Glutamatergic neuron (in vitro differentiated cells): ENCODE measurements around the gene ST3GAL6. TPM values are rescaled to one million over a fixed set of nuclear protein-coding genes. Genes with fewer than 3 reads are reported as not detected.

Experiments
- DNase-seq: peaks from one replicate; pipeline ENCODE4 v3.0.0; 2022
- H3K27ac Mint-ChIP-seq: one replicate; pipeline ENCODE4 v1.8.0; 2020; ENCODE audit warnings: mild to moderate bottlenecking, mixed read lengths, inconsistent platforms; ENCODE audit not compliant: unreplicated experiment
- H3K27me3 Mint-ChIP-seq: one replicate; pipeline ENCODE4 v1.8.0; 2020; ENCODE audit warnings: mild to moderate bottlenecking, moderate library complexity, mixed read lengths, inconsistent platforms; ENCODE audit not compliant: unreplicated experiment
- H3K36me3 Mint-ChIP-seq: one replicate; pipeline ENCODE4 v1.8.0; 2020; ENCODE audit warnings: mild to moderate bottlenecking, mixed read lengths, inconsistent platforms; ENCODE audit not compliant: unreplicated experiment
- H3K4me1 Mint-ChIP-seq: one replicate; pipeline ENCODE4 v1.8.0; 2020; ENCODE audit warnings: mild to moderate bottlenecking, low read depth, mixed read lengths, inconsistent platforms; ENCODE audit not compliant: unreplicated experiment
- H3K4me3 Mint-ChIP-seq: one replicate; pipeline ENCODE4 v1.8.0; 2020; ENCODE audit warnings: mild to moderate bottlenecking, mixed read lengths, inconsistent platforms; ENCODE audit not compliant: unreplicated experiment
- H3K9me3 Mint-ChIP-seq: one replicate; pipeline ENCODE4 v1.8.0; 2020; ENCODE audit warnings: mild to moderate bottlenecking, moderate library complexity, mixed read lengths, inconsistent platforms; ENCODE audit not compliant: unreplicated experiment
- total RNA-seq: library from RNA; stranded (reverse); fragmentation: NEBNext Ultra II Directional; extraction: Animal tissue kit (Norgen Biotek cat#: 25700); gene quantifications from one replicate; pipeline ENCODE4 v1.2.1, GENCODE V29; 2021; ENCODE audit not compliant: unreplicated experiment
- TF ChIP-seq, protein P1 (sequence below): fragments of 200-600 bp; sonication (generic); IDR thresholded peaks from one replicate; pipeline ENCODE4 v1.5.0; 2021; ENCODE audit not compliant: partially characterized antibody, unreplicated experiment

The ST3GAL6 gene
- total RNA-seq, 1 donor from 2014 or later: 52.9 TPM

DNA sequence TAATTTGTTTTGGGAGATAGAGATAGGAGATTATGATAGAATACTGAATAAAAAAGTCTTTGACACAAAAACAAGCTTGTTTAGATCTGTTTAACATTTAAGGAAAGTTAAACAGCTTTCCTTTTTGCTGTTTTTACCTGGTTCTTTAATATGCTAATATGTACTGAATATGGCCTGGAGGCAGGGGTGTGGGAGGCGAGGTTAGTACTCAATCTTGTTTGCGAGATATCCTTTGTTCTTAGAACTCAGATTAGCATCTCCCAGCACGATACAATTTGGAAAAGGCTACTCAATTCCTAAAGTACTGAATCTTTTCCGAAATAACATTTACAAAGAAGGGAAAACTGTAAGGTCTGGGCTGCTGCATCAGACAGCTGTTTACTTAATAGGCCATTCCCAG lies 40.8 kb upstream of the ST3GAL6 start:
- H3K9me3 Mint-ChIP-seq: no peaks in the 10 kb centered on the region
- no peak overlapping the region for H3K27ac Mint-ChIP-seq

DNA sequence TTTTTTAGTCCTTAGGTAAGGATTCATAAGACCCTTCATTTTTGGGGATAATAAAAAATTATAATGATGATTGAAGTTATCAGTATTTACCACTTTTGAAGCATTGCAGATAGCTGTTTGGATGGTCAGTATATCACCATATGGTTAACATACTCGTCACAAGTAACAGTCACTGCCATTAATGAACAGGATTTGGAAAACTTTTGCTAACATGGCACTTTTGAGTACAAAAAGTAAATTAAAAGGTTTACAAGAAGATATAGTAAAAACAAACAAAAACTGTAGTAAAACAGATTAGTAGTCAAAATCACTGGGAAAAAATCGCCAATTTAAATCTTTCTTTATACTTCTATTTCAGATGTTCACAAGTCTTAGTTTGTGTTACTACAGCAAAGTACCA lies 37.8 kb upstream of the ST3GAL6 start:
- H3K36me3 Mint-ChIP-seq: no peaks in the 10 kb centered on the region
- H3K27me3 Mint-ChIP-seq: no peaks in the 10 kb centered on the region
- H3K4me3 Mint-ChIP-seq: no peak overlapping the region
- no peak for DNase-seq
- no peak overlapping the region for H3K27ac Mint-ChIP-seq
- no peaks in the 10 kb centered on the region for H3K9me3 Mint-ChIP-seq
- TF ChIP-seq, protein P1, sequence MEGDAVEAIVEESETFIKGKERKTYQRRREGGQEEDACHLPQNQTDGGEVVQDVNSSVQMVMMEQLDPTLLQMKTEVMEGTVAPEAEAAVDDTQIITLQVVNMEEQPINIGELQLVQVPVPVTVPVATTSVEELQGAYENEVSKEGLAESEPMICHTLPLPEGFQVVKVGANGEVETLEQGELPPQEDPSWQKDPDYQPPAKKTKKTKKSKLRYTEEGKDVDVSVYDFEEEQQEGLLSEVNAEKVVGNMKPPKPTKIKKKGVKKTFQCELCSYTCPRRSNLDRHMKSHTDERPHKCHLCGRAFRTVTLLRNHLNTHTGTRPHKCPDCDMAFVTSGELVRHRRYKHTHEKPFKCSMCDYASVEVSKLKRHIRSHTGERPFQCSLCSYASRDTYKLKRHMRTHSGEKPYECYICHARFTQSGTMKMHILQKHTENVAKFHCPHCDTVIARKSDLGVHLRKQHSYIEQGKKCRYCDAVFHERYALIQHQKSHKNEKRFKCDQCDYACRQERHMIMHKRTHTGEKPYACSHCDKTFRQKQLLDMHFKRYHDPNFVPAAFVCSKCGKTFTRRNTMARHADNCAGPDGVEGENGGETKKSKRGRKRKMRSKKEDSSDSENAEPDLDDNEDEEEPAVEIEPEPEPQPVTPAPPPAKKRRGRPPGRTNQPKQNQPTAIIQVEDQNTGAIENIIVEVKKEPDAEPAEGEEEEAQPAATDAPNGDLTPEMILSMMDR: no peak
- peaks cover 2% of the 10 kb centered on the region for H3K4me1 Mint-ChIP-seq

More for the DNA sequence above, 40.8 kb upstream of the ST3GAL6 start:
- Mint-ChIP-seq H3K4me3 (no peak overlapping the region), H3K4me1 (peaks cover 2% of the 10 kb centered on the region), H3K27me3 (no peaks in the 10 kb centered on the region), H3K36me3 (no peaks in the 10 kb centered on the region)
- no peak for DNase-seq
- TF ChIP-seq, protein P1: no peak

DNA sequence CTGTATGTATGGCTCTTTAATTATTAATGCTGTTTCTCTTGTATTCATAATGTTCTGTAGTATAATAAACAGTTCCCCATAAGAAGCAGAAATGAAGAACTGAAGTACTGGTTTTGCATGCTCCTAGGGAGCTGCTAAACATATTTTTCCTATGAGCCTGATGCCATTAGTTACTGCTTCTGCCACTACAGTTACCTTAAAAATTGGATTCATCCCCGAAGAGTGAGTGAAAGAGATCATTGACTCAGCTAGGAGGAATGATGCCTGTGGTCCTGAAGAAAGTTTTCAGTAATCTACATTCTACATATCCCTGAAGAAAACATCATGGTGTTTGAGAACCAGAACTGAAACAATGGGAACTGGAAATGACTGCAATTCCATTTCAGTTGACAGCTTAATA lies 37.1 kb upstream of the ST3GAL6 start:
- DNase-seq: no peak
- TF ChIP-seq, protein P1: no peak
- no peaks in the 10 kb centered on the region for H3K9me3 Mint-ChIP-seq
- H3K4me1 Mint-ChIP-seq: peaks cover 6% of the 10 kb centered on the region
- H3K27me3 Mint-ChIP-seq: peaks cover 2% of the 10 kb centered on the region
- no peak overlapping the region for H3K27ac Mint-ChIP-seq
- no peak overlapping the region for H3K4me3 Mint-ChIP-seq
- H3K36me3 Mint-ChIP-seq: no peaks in the 10 kb centered on the region

DNA sequence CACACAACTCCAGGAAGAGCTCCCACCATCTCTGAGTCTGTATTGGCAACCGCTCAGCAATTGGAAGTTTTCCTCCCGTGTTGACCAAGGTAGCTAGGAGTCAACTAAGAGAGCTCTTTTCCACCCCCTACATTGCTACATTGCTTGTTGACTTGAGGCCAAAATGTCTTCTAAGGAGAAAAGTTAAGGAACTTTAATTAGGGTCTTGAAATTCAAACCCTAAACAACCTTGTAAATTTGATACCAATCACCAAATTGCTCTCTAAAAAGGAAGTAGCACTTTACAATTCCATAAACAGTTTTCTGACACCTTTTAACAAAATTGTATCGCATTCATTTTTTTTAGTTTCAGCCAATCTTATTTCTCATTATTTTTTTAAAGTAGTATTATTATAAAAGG lies 35.5 kb upstream of the ST3GAL6 start:
- no peak for DNase-seq
- H3K27ac Mint-ChIP-seq: no peak overlapping the region
- H3K36me3 Mint-ChIP-seq: no peaks in the 10 kb centered on the region
- peaks cover 2% of the 10 kb centered on the region for H3K27me3 Mint-ChIP-seq
- peaks cover 6% of the 10 kb centered on the region for H3K4me1 Mint-ChIP-seq
- H3K4me3 Mint-ChIP-seq: no peak overlapping the region
- peaks cover 6% of the 10 kb centered on the region for H3K9me3 Mint-ChIP-seq
- TF ChIP-seq, protein P1: no peak

DNA sequence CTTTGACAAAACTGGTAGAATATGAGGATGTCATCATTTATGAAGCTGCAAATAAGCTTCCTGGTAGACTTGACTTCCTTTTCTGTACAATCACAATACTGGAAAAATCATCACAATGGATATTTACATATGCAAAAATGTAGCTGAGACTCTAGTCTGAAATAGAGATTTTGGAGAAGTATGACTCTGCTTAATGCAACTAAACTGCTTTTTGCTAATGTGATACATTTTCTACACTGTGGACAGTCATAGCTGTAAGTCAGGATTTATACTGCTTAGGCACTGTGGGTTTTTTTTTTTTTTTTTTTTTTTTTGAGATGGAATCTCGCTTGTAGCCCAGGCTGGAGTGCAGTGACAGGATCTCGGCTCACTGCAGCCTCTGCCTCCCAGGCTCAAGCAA lies 34.5 kb upstream of the ST3GAL6 start:
- H3K4me1 Mint-ChIP-seq: peaks cover 8% of the 10 kb centered on the region
- TF ChIP-seq, protein P1: no peak
- DNase-seq: no peak
- no peak overlapping the region for H3K27ac Mint-ChIP-seq
- peaks cover 7% of the 10 kb centered on the region for H3K27me3 Mint-ChIP-seq
- H3K4me3 Mint-ChIP-seq: no peak overlapping the region
- no peaks in the 10 kb centered on the region for H3K36me3 Mint-ChIP-seq
- peaks cover 11% of the 10 kb centered on the region for H3K9me3 Mint-ChIP-seq
